ENCODE results near the gene CDK12.

DNA sequence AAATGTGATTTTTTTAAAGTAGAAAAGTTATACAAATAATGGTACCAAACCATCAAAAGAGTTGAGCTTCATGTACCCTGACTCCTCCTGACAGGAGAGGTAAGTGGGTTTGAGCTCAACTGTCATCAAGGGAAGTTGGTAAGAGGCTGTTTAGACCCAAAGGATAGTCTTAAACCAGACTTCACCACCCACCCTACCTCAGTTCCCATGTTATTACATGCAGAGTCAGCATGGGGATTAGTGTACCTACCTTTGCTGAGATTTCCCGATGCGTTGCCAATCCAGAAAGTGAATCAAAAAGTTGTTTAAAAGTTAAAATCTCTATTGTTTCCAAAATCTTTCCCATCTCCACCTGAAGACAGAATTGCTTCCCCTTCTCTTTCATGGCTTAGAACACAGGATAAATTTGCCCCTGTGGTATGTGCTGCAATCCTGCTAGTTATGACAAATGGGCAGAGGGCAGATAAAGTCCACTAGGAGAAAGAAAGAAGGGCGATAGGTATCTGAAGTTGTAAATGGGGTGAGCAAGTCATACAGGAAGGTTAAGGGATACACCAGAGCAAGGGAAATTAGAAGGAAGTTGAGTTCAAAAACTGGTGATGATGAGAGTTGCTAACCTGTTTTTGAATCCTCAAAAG is 73.6 kb downstream of the CDK12 start:
- no peak for TF ChIP-seq CTCF (conservative IDR thresholded peaks at IDR 0.05 in 1 of 2, IDR thresholded peaks at IDR 0.05 in 1 of 2; ENCODE audit: low read depth in 1 of 2, low read length in 2 of 2)
- no peak for TF ChIP-seq EZH2 (IDR thresholded peaks at IDR 0.05; ENCODE audit: low read length, missing control alignments)

Data from fibroblast of lung (primary cell).